A673 (cell line): ENCODE measurements around the gene ZNF155. TPM values are rescaled to one million over a fixed set of nuclear protein-coding genes. Genes with fewer than 3 reads are reported as not detected.

Experiments used
- BruUV-seq: library from RNA; stranded (reverse); fragments of 400-500 nt; replicated peaks from 2 replicates; lab custom pipeline; 2021; lab: Mats Ljungman, UMichigan
- CTCF ChIA-PET: fragments of 300-600 bp; sonication (Branson Sonifier 250); formaldehyde crosslinking; loops from one replicate; lab custom pipeline; 2022; ENCODE audit warnings: antibody characterized with exemption; lab: Charles Lee
- POLR2A ChIA-PET: fragments of 300-600 bp; sonication (Branson Sonifier 250); formaldehyde crosslinking; loops from one replicate; lab custom pipeline; 2022; ENCODE audit warnings: antibody characterized with exemption; ENCODE audit not compliant: low non-redundant PET; lab: Charles Lee
- DNase-seq: peaks from one replicate; pipeline ENCODE4 v3.0.0-alpha.2; 2015; ENCODE audit warnings: low spot score
- H3K27ac ChIP-seq: fragments of 200-600 bp; sonication (generic); 2 replicates; pipeline ENCODE4 v1.5.1; 2016; ENCODE audit warnings: mixed run types, low read depth, mild to moderate bottlenecking, mixed read lengths, antibody characterized with exemption, low read length; ENCODE audit not compliant: poor library complexity, severe bottlenecking
- H3K27me3 ChIP-seq: fragments of 200-600 bp; sonication (generic); replicated peaks from 2 replicates; pipeline ENCODE4 v1.6.1; 2017; ENCODE audit warnings: mixed run types, low read depth, mild to moderate bottlenecking, mixed read lengths, antibody characterized with exemption, low read length; ENCODE audit not compliant: insufficient read depth, poor library complexity
- H3K36me3 ChIP-seq: fragments of 200-600 bp; sonication (generic); 2 replicates; pipeline ENCODE4 v1.6.1; 2016; ENCODE audit warnings: mixed run types, mild to moderate bottlenecking, mixed read lengths, antibody characterized with exemption, low read length; ENCODE audit not compliant: insufficient read depth, poor library complexity, severe bottlenecking
- H3K4me1 ChIP-seq: fragments of 200-600 bp; sonication (generic); 2 replicates; pipeline ENCODE4 v1.6.1; 2017; ENCODE audit warnings: mixed run types, mild to moderate bottlenecking, mixed read lengths, antibody characterized with exemption, low read length; ENCODE audit not compliant: insufficient read depth, poor library complexity, severe bottlenecking
- H3K4me3 ChIP-seq: fragments of 200-600 bp; sonication (generic); 2 replicates; pipeline ENCODE4 v1.5.1; 2016; ENCODE audit warnings: low read depth, mixed run types, mild to moderate bottlenecking, mixed read lengths, low read length; ENCODE audit not compliant: poor library complexity, severe bottlenecking
- H3K9me3 ChIP-seq: fragments of 200-600 bp; sonication (generic); 2 replicates; pipeline ENCODE4 v1.6.1; 2016; ENCODE audit warnings: mixed run types, low read depth, mild to moderate bottlenecking, mixed read lengths, antibody characterized with exemption, low read length; ENCODE audit not compliant: poor library complexity, severe bottlenecking
- CTCF ChIP-seq: fragments of 300-800, 200-600 bp; sonication (generic); conservative IDR thresholded peaks from 2 replicates; pipeline ENCODE4 v1.5.1; 2017; ENCODE audit warnings: low read depth, mild to moderate bottlenecking, antibody characterized with exemption, low read length, moderate library complexity, mixed read lengths
- EZH2 ChIP-seq: fragments of 200-600 bp; sonication (generic); IDR thresholded peaks from 2 replicates; pipeline ENCODE4 v1.6.1; 2017; ENCODE audit warnings: borderline replicate concordance, low read depth, mild to moderate bottlenecking, mixed read lengths, antibody characterized with exemption, low read length; ENCODE audit not compliant: poor library complexity, severe bottlenecking
- intact Hi-C: fragments of 100-400 bp; cut with micrococcal nuclease; formaldehyde crosslinking; loops from one replicate; pipeline ENCODE4 v1.10.0; 2022; ENCODE audit not compliant: unreplicated experiment
- total RNA-seq: library from RNA; stranded (reverse); gene quantifications from 2 replicates; pipeline ENCODE4 v1.2.3, GENCODE V29; 2021

Gene ZNF155
- total RNA-seq, 1 experiment from 2014 or later: 8.0 TPM

- Histone ChIP-seq H3K9me3 (peaks cover 43% of the 10 kb centered on the region), H3K27me3 (no peaks in the 10 kb centered on the region), H3K27ac (no peak overlapping the region), H3K4me3 (no peak overlapping the region), H3K4me1 (no peaks in the 10 kb centered on the region), H3K36me3 (no peaks in the 10 kb centered on the region)
- POLR2A ChIA-PET: no interaction called here
- BruUV-seq: no TSS peak
- no peak for TF ChIP-seq CTCF
- no peak for TF ChIP-seq EZH2
- CTCF ChIA-PET: no interaction called here
- intact Hi-C loops: no loop called here
- DNase-seq: no peak
These were observed 23.6 kb upstream of the ZNF155 start for GRCh38 chr19:43960411-43960810.

DNA sequence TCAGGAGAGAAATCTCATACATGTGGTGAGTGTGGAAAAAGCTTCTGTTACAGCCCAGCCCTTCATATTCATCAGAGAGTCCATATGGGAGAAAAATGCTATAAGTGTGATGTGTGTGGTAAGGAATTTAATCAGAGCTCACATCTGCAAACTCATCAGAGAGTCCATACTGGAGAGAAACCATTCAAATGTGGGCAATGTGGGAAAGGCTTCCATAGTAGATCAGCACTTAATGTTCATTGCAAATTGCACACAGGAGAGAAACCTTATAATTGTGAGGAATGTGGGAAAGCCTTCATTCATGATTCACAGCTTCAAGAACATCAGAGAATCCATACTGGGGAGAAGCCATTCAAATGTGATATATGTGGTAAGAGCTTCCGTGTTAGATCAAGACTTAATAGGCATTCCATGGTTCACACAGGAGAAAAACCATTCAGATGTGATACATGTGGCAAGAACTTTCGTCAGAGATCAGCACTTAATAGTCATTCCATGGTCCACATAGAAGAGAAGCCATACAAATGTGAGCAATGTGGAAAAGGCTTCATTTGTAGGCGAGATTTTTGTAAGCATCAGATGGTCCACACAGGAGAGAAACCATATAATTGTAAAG, 17.8 kb upstream of the ZNF155 start:
- H3K36me3 ChIP-seq: peaks cover 5% of the 10 kb centered on the region
- no peak for DNase-seq
- peaks cover 76% of the 10 kb centered on the region for H3K9me3 ChIP-seq
- H3K27me3 ChIP-seq: no peaks in the 10 kb centered on the region
- no peak overlapping the region for H3K27ac ChIP-seq
- H3K4me3 ChIP-seq: no peak overlapping the region
- ChIA-PET CTCF (no interaction called here), POLR2A (no interaction called here)
- H3K4me1 ChIP-seq: no peaks in the 10 kb centered on the region
- BruUV-seq: no TSS peak
- intact Hi-C loops: no loop called here
- TF ChIP-seq CTCF (no peak), EZH2 (no peak)

DNA sequence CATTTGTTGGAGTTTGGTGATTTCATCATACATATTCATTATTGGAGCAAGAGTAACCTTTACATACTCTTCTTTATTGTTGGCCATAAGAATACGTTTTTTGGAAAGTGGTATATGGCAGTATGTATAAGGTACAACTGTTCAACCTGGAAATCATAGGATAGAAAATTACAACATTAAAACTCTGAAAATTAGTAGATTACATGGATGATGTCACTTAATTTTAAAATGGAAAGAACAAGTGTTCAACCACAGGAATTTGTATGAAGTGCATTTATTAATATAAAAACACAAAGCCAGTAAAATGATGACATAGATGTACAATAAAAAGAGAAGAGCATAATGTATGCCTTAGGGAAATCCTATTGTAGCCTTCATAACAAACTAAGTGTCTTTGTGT, 7.3 kb upstream of the ZNF155 start:
- CTCF ChIA-PET: no interaction called here
- no TSS peak for BruUV-seq
- no peak overlapping the region for H3K27ac ChIP-seq

More for the DNA sequence above, 7.3 kb upstream of the ZNF155 start:
- no peak overlapping the region for H3K4me3 ChIP-seq
- intact Hi-C loops: no loop called here
- TF ChIP-seq EZH2: no peak
- no peak for TF ChIP-seq CTCF
- DNase-seq: no peak
- no peaks in the 10 kb centered on the region for H3K36me3 ChIP-seq
- POLR2A ChIA-PET: no interaction called here
- no peaks in the 10 kb centered on the region for H3K27me3 ChIP-seq
- peaks cover 38% of the 10 kb centered on the region for H3K9me3 ChIP-seq
- H3K4me1 ChIP-seq: no peaks in the 10 kb centered on the region
